GF-D8 (cell line): Measurements from ENCODE around the gene LHX6.
A peak's percentile ranks its signal among the peaks of the same experiment; 100 is the strongest.

Experiments
- DNase-seq: peaks from one replicate; lab custom pipeline; 2025; lab: John Stamatoyannopoulos, UW

The LHX6 gene

DNA sequence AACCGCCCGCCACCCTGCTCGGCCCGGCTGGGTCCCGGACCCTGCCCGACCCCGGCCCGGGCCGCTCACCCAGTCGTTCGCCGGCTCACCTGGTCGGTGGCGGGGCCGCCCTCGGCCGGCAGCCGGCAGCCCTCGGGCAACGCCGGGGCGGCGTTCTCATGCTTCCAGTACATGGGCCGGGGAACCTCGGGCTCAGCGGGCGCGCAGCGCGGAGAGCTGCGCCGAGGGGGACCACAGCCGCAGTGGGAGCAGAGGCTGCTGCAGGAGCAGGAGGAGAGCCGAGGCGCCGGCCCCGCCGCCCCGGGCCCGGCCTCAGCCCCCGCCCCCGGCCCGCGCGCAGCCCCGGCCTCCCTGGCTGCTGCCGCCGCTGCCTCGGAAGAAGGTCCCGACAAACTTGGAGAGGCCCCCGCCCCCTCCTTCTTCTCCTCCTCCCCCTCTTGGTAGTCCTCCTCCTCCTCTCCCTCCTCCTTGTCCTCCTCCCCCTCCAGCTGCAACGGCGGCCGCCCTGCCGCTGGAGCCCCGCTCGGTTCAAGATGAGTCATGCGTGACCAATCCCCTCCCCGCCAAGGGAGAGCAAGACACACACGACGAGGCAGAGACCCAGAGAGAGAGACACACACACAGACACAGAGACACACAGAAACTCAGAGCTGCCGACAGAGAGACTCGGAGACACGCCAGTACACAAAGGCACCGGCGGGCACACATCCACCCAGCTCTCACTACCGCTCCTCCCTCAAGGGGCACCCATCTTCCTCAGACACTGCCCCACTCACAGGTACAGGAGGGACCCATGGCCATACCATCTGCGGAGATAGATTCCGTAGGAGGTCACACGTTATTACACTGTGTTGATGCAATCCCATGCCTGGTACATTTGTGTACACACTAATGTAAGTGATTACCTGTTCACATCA, at the start of gene LHX6:
Gene LHX6, minus strand, starts transcription at position 390 of the 917 bp plus-strand sequence. Its CDS starts 217 bp downstream, at position 173.
- DNase-seq, result no peak

DNA sequence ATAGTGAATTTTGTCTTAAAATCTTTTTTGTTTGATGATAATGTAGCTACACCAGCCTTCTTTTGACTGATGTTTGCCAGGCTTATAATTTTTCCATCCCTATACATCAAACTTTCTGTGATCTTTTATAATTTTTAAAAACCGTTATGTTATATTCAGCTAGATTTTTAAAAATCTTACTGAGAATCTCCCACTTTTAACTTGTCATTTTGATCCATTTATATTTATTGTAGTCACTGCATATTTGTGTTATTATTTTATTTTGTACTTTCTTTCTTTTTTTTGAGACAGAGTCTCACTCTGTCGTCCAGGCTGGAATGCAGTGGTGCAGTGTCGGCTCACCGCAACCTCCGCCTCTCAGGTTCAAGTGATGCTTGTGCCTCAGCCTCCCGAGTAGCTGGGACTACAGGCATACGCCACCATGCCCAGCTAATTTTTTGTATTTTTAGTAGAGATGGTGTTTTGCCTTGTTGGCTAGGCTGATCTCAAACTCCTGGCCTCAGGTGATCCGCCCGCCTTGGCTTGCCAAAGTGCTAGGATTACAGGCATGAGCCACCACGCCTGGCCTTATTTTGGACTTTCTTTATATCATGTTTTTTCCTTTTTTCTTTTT, 48.6 kb upstream of the LHX6 start:
- DNase-seq, result no peak

DNA sequence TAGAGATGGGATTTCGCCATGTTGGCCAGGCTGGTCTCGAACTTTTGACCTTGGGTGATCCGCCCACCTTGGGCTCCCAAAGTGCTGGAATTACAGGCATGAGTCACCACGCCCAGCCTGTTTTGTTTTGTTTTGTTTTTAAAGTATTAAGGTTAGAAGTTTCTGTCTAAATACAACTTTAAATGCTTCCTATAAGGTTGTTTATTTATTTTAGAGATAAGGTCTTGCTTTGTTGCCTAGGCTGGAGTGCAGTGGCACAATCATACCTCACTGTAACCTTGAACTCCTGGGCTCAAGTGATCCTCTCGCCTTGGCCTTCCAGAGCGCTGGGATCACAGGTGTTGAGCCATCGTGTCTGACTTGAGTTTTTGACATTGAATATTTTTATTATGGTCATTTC, 47.3 kb upstream of the LHX6 start:
- DNase-seq, result no peak

DNA sequence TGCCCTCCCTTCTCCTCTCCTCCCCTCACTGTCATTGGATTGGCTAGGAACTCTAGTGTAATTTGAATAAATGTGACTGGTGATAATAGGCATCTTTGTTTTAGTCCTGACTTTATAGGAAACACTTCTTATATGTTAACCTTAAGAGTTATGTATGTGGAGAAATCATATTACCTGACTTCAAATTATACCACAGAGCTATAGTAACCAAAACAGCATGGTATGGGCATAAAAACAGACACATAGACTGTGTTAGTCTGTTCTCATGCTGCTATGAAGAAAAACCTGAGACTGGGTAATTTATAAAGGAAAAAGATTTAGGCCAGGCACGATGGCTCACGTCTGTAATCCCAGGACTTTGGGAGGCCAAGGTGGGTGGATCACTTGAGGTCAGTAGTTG, 45.3 kb upstream of the LHX6 start:
- DNase-seq, result no peak

DNA sequence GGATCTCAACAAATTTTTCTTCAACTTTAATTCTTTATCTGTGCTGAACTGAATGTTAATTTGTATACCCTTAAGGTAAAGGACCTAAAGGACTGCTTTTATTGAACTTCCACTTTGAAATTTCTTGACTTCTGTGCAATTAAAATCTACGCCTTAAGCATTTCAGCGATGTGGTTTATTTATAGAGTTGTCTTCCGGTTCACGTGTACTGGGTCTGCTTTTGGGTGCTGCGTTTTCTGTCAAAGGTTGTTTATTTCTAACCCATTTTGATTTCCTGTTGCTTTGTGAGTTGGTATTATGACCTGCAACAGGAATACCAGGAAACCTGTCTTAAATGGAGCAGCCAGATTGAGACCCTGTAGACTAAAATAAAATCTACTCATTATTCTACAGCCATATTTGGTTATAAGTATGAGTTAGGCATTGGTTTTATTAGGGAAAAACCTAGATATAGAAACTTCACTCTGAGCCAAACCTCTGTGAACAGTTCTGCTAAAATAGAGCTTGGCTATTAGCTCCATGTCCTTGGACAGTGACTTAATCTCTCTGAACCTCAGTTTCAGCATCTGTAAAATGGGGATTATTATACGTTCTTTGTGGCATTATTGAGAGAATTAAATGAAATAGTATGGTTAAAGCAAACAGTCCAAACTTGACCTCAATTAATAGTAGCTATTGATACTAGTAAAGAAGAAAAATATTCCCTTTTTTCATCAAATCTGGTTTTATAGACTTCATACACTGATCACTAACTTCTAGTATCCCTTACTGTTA, 39.5 kb upstream of the LHX6 start:
- DNase-seq, result no peak

DNA sequence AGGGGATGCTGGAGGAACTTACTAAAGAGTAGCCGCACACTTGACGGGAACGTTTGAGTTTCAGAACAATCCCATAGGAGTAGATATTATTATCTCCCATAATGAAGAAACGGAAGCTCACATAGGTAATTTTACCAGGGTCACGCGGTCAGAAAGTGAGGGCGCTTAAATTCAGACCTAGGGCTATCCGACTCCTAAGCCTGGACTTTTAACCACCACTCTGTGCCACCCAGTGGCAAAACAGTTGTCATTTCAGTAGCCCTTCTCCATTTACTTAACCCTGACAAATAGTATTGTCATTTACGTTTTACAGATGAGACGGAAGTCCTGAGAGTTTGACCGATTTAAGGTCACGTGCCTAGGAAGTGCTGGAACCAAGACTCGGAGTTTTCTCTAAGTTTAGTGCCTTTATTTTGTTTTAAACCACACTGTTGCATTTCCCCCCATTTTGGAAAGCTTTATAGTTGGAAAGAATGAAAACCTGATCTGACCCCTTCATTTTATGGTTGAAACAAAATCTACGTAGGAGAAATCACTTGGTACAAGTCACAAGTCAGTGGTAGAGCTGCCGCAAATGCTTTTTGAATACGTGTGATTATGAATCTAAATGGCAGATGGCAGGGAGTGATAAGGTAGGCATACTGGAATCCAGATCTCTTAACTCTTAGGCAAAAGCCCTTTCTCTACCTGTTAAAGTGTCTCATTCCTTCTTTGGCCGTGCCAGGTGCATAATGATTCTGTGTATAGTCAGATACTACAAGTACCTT, 36.6 kb upstream of the LHX6 start:
- DNase-seq, result peak; percentile 56

DNA sequence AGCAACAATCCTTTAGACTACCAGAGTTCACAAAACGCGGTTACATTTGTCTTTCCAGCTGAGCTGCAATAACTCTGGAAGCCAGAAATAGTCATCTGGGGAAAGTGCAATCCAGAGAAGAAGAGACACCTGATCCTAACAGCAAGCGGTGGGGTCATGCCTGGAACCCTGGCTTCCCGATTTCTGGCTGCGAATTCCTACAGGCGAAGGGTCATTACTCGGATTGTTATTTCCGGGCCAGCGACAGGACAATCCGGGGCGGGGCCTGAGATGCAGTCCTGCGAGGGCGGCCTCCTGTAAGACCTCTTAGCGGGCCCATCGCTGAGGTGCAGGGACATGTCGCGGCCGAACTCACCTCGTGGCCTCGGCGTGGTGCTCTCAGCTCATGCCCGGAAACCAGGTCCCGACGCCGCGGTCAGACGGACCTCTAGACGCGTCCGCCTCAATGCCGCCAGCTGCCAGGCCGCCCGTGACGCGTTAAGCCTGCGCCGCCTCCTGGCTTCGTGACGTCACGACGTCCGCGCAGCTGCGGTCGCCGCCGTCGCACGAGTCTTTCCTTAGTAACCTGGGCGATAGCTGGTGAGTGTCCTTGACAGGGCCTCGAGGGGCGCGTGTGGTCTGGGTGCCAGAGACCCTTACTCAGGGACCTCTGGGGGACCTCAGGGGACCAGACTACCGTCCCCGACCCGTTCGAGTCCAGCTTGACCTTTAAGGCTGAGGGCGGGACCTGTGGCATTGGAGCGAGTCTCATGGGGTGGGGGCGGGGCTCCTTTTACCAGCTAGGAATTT, 35.8 kb upstream of the LHX6 start, which contains the start of the genes MRRF and RBM18:
Gene MRRF, plus strand, starts transcription at position 523 of the 789 bp plus-strand sequence. CDS start 6,010 bp downstream, outside the sequence.
Gene RBM18, minus strand, starts transcription at position 481 of the 789 bp plus-strand sequence. CDS start 3,348 bp downstream, outside the sequence.
- peak; percentile 78 for DNase-seq

DNA sequence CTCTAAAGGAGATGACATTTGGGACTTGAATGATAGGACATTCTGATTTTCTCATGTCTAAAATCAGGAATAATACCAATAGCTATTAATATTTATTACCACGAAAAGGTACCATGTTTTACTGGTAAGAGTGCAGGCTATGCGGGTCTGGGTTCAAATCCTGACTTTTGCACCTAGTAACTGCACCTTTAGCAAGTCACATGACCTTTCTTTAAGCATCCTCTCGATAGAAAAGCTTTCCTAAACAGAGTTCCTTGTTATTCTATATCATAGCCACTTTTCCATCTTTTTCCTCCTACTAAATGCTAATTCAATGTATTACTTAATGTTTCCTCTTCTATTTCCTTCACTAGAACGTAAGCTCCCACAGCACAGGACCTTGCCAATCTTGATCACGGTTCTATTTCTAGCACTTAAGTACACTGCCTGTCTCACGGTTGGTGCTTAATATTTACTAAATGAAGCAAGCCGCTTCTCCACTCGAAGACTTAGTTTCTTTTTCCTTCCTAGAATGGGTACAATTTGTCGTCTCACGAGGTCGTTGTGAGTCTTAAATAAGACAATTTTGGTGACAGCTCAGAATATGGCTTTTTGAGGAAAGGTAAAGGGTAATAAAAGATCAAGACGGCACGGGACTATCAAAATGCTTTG, 35.1 kb upstream of the LHX6 start:
- no peak for DNase-seq

DNA sequence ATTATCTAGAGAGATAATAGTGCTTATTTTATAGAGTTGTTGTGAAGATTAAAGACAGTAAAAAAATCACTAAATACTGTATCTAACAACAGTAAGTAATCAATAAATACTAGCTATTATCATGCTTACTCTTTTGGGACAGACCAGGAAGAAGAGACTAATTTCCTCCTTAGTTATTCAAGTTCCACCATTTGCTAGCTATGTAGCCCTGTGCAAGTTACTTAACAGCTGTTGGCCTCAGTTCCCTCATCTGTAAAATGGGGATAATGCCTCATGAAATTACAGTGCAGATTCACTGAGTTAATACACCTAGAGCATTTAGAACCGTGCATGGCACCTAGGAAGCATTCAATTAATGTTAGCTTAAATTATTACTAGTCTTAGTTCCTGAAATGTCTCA, 33.3 kb upstream of the LHX6 start:
- no peak for DNase-seq

DNA sequence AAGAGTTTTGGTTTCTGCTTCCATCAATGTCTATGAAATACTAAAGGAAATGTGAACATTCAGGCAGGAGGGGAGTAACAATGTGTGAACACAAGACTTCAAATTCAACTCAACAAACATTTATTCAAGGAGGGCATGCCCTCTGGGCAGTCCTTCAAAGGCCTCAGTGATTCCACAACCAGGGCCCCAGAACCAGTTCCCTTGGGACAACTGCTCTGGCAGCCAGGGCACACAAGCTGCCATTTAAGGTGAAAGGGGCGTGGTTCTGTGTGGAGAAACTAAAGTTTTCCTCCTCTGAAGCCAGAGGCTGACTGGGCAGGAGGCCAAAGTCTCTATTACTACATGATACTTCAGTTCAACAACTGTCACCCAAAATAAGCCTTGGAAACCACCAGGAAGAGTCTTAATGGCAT, 32.7 kb upstream of the LHX6 start:
- DNase-seq, result peak; percentile 78

DNA sequence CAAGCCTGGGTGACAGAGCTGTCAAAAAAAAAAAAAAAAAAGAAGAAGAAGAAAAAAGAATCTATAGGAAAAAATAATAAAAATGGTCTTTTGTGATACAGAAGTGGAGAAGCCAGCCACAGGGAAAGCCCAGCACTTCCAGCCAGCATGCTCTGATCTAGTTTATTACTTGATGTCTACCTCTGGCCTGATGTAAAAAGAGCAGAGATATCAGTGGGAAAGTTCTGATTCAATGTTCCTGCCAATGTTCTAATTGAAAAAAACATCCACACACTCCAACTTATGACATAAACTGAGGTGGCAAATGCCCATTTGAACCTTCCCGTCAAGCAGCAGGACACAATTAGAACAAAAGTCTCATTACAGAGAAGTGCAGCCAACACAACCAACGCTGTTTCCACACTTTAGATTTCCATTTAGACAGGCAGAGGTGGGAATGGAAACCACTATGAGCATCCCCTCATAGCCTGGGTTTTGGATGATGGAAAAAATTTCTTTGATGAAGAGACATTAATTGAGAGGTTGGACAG, 30.2 kb upstream of the LHX6 start:
- DNase-seq, result no peak

DNA sequence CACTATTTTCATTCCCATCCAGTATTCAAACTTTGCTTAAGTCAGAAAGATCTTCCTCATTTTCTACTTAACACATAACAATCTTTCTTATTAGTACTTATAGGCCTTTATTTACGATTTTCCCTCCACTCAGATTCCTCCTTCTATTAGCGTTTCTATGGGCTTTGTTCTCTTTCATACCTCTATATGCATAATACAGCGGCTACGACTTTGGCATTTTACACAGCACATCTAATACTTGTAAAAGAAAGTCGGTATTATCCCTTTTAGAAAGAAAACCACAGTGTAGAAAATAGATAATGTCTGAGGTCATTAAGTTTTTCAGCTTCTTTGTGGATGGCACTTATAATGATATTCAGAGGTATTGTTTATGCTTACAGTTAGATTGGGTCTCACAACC, 27.4 kb upstream of the LHX6 start:
- no peak for DNase-seq

DNA sequence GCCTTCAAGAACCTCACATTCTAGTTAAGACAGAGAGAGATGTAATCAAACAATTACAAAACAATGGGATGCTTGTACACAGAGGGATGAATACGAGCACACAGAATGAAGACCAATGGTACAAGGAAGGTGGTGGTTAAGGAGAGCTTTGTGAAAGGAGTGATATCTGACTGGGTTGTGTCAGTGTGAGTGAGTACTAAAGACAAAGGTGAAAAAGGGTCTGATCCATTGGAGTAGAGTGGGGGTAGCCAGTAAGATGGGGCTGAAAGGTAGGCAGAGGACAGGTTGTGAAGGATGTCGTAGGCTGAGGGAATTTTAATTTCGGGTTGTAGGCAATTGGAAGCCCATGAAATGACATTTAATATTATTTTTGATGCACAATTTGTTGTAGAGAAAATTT, 26.0 kb upstream of the LHX6 start:
- no peak for DNase-seq

DNA sequence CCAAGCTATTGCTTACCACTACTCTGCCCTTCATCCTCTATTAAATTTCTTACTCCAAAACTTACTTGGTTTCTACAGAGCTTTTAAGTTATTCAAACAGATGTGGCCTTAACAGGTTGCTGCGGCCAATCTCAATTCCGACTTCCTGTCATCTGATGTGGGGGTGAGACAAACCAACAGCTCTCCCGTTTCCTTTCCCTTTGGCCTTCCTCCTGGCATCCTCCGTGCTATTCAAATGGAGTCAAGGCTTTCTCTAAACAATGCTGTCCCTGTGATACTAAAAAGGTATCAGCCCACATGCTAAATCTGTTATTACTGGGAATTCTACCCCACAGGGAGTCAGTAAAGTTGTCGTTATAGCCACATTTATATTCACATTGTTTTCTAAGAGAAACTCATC, 24.0 kb upstream of the LHX6 start:
- no peak for DNase-seq

DNA sequence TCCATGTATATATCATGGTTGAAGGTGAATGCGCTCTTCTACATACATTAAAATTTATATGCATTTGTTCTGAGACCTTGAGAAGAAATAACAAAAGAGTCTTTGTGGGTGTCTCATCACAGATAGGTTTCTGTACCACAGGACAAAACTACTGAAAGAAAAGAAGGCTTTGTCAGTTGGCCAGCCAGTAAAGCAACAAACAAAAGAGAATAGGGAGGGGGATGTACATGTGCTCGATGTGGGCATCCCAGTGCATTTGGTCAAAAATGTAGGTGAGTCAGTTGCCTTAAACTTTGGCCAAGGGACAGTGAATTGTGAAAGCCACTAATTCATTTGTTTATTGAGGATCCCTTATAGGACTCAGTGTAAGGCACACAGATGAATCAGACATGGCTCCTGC, 22.6 kb upstream of the LHX6 start:
- DNase-seq, result no peak

DNA sequence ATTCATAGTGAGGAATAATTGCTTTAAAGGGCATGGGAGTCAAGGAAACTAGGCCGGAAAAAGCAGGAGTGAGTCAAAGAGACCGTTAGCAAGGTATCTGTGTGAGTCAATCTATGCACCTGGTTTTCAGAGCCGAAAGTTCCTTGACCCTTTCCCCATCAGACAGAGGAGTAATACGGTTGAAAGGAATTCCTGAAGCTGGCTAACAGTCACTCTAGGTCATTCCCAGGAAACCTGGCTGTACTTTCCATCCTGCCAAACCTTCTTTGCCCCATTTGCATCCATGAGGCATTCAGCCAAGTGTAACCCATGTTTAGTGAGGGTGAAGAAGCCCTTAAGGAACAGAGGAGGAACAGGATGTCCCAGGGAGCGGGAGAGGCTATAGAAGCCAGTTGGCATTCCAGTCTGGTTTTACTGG, 19.7 kb upstream of the LHX6 start:
- no peak for DNase-seq

DNA sequence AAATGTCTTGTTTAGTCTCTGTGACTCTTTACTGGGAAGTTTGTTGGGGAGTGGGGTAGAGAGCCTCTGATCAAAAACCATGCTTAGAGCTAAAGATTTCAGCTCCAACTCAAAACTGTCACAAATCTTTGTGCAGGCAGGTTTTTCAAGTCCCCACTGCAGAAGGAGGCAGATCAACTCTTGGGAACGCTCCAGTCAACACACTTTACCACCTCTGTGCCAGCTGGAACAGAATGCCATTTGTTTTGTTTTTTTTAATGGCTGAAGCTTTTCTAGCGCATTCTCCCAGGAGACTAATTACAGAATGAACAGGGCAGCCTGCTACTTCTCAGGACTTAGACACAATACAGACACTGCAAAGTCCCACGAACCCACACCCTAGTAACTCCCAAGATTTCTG, 17.9 kb upstream of the LHX6 start:
- no peak for DNase-seq

DNA sequence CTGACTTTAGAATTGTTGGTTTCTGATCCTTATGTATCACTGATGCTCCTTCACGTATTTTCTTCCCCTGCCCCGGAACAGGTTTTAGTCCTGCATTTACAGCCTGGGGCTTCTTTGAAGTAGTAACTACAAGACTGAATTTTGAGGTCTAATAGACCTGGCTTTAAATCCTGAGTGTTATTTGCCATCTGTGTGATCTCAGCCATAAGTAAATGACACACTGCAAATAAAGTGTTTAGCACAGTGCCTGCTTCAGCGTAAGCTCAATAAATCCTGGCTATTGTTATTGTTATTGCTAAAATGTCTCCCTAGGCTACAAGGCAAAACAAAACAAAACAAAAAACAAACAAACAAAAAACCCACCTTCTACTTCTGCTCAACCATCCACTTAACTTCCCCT, 15.6 kb upstream of the LHX6 start:
- DNase-seq, result no peak

DNA sequence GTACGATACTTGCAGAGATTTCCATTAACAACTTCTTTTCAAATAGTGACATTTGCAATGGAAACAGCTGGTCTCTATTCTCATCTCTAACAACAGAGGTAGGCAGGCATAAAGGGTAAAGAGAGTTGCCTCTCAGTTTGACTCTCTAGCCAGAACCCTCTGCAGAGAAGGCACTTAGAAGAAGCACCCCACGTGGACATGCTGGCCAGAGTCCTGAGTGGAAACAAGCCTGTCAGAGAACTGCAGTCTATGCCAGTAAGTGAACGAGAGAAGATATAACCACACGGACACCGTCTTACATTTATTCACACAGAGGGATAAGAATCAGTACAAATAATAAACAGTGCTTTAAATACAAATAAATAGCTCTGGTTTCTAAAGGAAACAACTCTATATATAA, 11.0 kb upstream of the LHX6 start:
- DNase-seq, result no peak

DNA sequence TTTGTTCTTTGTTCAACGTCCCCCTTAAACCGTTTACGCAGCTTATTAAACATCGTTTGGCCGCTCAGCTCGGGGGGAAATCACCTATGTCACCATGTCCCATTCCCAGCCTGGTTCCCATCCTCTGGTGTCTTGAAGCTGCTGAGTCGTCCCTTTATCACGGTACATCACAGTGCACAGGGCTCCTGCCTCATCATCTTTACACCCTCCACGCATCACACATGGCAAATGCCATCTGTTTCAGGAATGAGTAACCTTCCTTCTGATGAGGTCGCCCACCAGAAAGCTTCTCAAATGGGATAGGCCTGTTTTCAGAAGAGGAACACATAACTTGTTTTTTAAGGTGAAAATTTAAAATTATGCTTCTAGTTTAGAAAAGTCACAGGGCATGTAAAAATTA, 7.9 kb upstream of the LHX6 start:
- DNase-seq, result no peak
